ENCODE measurements around the gene CWC22. TPM values are rescaled to one million over a fixed set of nuclear protein-coding genes. Genes with fewer than 3 reads are reported as not detected.

Gene CWC22
- total RNA-seq, 2 donors from 2014 or later: 16.3 to 17.8 TPM

DNA sequence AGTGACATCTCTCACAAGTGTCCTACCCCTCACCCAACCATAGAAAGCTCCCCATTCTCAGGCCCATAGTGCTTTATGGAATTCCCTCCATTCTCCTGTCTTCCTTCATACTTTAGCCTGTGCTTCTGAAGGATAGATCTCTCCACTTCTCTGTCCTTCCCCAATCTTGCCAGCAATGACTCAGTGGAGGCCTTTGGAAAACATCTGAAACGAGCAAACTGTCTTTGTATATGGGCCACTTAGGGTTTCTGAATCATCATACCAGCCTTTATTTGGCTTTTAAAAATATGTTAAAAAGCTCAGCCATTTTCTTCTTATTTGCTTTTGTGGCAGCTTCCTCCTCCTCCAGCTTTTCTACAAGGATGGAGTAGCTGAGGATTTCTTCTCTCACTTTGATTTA, 80.1 kb downstream of the CWC22 start:
- Histone ChIP-seq H3K27ac (no peak overlapping the region), H3K9me3 (no peaks in the 10 kb centered on the region), H3K4me3 (no peak overlapping the region), H3K4me1 (replicated peaks) (no peaks in the 10 kb centered on the region), H3K36me3 (no peaks in the 10 kb centered on the region), H3K27me3 (replicated peaks; ENCODE audit: insufficient read depth) (no peaks in the 10 kb centered on the region)
- no peak for DNase-seq (ENCODE audit: low spot score)
- intact Hi-C loops (cut with DNase I): no loop called here
- TF ChIP-seq, protein P1, sequence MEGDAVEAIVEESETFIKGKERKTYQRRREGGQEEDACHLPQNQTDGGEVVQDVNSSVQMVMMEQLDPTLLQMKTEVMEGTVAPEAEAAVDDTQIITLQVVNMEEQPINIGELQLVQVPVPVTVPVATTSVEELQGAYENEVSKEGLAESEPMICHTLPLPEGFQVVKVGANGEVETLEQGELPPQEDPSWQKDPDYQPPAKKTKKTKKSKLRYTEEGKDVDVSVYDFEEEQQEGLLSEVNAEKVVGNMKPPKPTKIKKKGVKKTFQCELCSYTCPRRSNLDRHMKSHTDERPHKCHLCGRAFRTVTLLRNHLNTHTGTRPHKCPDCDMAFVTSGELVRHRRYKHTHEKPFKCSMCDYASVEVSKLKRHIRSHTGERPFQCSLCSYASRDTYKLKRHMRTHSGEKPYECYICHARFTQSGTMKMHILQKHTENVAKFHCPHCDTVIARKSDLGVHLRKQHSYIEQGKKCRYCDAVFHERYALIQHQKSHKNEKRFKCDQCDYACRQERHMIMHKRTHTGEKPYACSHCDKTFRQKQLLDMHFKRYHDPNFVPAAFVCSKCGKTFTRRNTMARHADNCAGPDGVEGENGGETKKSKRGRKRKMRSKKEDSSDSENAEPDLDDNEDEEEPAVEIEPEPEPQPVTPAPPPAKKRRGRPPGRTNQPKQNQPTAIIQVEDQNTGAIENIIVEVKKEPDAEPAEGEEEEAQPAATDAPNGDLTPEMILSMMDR (IDR thresholded peaks at IDR 0.05): no peak
- TF ChIP-seq POLR2AphosphoS5 (IDR thresholded peaks at IDR 0.05): no peak
- no peak for TF ChIP-seq POLR2A (IDR thresholded peaks at IDR 0.05)
- 78% methylated on average over 1 of the region's 1 CpG for WGBS

DNA sequence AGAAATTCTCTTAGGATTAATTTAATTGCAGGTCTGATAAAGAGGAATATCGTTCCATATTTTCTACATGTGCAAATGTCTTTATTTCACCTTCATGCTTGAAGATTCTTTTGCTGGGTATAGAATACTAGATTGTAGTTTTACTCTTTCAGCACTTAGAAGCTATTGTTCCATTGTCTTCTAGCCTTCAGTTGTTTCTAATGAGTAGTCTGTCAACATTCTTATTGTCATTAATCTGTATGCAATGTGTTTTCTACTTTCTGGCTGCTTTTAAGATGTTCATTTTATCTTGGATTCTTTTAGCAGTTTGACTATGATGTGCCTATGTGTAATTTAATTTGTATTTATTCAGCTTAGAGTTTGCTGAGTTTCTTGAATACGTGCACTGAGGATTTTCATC, 81.4 kb downstream of the CWC22 start:
- intact Hi-C loops (cut with DNase I): no loop called here
- no peak for TF ChIP-seq POLR2A (IDR thresholded peaks at IDR 0.05)
- no peak for TF ChIP-seq POLR2AphosphoS5 (IDR thresholded peaks at IDR 0.05)
- TF ChIP-seq, protein P1 (IDR thresholded peaks at IDR 0.05): no peak
- H3K4me3 ChIP-seq: no peak overlapping the region
- WGBS: 50% methylated on average over 2 of the region's 2 CpGs
- no peaks in the 10 kb centered on the region for H3K36me3 ChIP-seq
- no peaks in the 10 kb centered on the region for H3K27me3 ChIP-seq (replicated peaks; ENCODE audit: insufficient read depth)
- H3K27ac ChIP-seq: no peak overlapping the region
- no peaks in the 10 kb centered on the region for H3K9me3 ChIP-seq
- no peaks in the 10 kb centered on the region for H3K4me1 ChIP-seq (replicated peaks)
- DNase-seq (ENCODE audit: low spot score): no peak

DNA sequence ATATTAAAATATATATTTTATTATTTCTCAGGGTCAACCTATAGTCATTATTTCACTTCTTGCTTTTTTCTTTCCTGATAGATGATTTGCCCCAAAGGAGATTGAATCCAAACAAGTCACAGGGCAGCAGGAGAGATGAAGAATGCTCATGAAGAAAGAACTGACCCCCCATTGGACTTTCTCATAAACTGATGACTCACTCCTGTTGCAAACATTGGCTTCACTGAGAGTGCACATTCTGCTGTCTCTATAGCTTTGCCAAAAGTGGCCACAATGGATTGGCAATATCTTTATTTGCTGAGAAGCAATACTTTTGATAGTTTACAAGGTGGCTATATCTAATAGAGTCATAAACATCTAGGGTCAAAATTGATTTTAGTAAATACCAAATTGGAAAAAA, 89.8 kb downstream of the CWC22 start:
- no peak for DNase-seq (ENCODE audit: low spot score)
- intact Hi-C loops (cut with DNase I): no loop called here
- no peak overlapping the region for H3K27ac ChIP-seq
- TF ChIP-seq, protein P1 (IDR thresholded peaks at IDR 0.05): no peak
- TF ChIP-seq POLR2AphosphoS5 (IDR thresholded peaks at IDR 0.05) (no peak), POLR2A (IDR thresholded peaks at IDR 0.05) (no peak)
- no peak overlapping the region for H3K4me3 ChIP-seq
- H3K4me1 ChIP-seq (replicated peaks): no peaks in the 10 kb centered on the region
- no peaks in the 10 kb centered on the region for H3K27me3 ChIP-seq (replicated peaks; ENCODE audit: insufficient read depth)
- H3K36me3 ChIP-seq: no peaks in the 10 kb centered on the region
- H3K9me3 ChIP-seq: no peaks in the 10 kb centered on the region

DNA sequence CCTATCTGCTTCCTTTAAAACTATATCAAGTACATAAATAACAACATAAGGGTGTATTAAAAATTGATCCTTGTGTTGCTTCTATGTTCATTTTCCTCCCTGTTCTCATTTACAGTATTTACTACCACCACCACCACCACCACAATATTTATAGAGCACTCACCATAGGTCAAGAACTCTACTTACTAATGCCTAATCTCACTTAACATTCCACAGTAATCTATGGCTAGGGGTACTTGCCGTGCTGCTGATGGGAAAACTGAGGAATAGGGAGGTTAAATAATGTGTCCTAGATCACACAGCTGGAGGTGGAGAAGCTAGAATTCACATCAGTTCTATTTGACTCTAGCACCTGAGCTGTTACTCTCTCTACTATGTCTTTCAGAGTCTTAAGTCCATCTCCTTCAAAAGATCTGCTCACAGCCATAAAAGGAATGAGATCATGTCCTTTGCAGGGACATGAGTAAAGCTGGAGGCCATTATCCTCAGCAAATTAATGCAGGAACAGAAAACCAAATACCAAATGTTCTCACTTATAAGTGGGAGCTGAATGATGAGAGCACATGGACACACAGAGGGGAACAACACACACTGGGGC, 91.6 kb downstream of the CWC22 start:
- H3K36me3 ChIP-seq: no peaks in the 10 kb centered on the region
- H3K4me3 ChIP-seq: no peak overlapping the region
- no peaks in the 10 kb centered on the region for H3K27me3 ChIP-seq (replicated peaks; ENCODE audit: insufficient read depth)
- no peaks in the 10 kb centered on the region for H3K4me1 ChIP-seq (replicated peaks)
- 76% methylated on average over 1 of the region's 1 CpG for WGBS
- no peak overlapping the region for H3K27ac ChIP-seq
- TF ChIP-seq, protein P1 (IDR thresholded peaks at IDR 0.05): no peak
- TF ChIP-seq POLR2A (IDR thresholded peaks at IDR 0.05) (no peak), POLR2AphosphoS5 (IDR thresholded peaks at IDR 0.05) (no peak)
- intact Hi-C loops (cut with DNase I): no loop called here
- no peak for DNase-seq (ENCODE audit: low spot score)
- H3K9me3 ChIP-seq: no peaks in the 10 kb centered on the region

DNA sequence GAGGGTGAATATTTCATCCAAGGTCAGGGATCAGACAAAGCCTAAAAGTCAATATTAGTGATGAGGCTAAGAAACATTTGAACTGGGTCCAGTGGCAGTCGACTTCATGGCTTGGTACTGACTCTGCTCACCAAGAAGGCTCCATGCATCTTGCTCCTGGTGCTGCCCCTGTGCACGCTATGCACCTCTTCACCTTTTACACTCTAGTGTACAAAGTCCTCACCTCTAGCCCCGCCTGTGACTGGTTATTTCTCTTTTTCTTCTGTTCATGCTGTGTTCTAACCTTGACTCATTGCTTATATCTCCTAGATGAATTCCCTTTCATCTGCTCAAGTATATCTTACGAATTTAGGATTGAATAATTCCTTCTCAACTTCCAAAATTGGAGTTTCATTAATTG, 93.3 kb downstream of the CWC22 start:
- H3K9me3 ChIP-seq: no peaks in the 10 kb centered on the region
- TF ChIP-seq POLR2AphosphoS5 (IDR thresholded peaks at IDR 0.05) (no peak), POLR2A (IDR thresholded peaks at IDR 0.05) (no peak)
- TF ChIP-seq, protein P1 (IDR thresholded peaks at IDR 0.05): no peak
- no peaks in the 10 kb centered on the region for H3K27me3 ChIP-seq (replicated peaks; ENCODE audit: insufficient read depth)
- 87% methylated on average over 4 of the region's 4 CpGs for WGBS
- H3K4me3 ChIP-seq: no peak overlapping the region
- DNase-seq (ENCODE audit: low spot score): no peak
- intact Hi-C loops (cut with DNase I): no loop called here
- no peaks in the 10 kb centered on the region for H3K36me3 ChIP-seq
- no peak overlapping the region for H3K27ac ChIP-seq
- H3K4me1 ChIP-seq (replicated peaks): no peaks in the 10 kb centered on the region

All from prostate gland (tissue), 2 donors.